Stimulated activated CD4-positive, alpha-beta T cell treated with anti-CD3 and anti-CD28 coated beads, TNF-alpha, amount 100 ng/mL, for 1 hour (primary cell): Measurements from ENCODE around the gene SMARCD3.

ENCODE experiments used
- DNase-seq, 3 donors: peaks; one replicate each; pipeline ENCODE4 v3.0.0-alpha.2; 2020; ENCODE audit warnings: low read depth in 3 of 3, low spot score in 1 of 3

SMARCD3 gene

DNA sequence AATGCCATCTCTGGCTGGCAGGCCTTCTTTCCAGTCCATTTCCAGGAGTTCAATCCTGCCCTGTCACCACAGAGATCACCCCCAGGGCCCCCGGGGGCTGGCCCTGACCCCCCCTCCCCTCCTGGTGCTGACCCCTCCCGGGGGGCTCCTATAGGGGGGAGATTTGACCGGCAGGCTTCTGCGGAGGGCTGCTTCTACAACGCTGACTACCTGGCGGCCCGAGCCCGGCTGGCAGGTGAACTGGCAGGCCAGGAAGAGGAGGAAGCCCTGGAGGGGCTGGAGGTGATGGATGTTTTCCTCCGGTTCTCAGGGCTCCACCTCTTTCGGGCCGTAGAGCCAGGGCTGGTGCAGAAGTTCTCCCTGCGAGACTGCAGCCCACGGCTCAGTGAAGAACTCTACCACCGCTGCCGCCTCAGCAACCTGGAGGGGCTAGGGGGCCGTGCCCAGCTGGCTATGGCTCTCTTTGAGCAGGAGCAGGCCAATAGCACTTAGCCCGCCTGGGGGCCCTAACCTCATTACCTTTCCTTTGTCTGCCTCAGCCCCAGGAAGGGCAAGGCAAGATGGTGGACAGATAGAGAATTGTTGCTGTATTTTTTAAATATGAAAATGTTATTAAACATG, 10.2 kb downstream of the SMARCD3 start:
- no peak for DNase-seq

GRCh38 chr7:151237244-151238189, 11.0 kb downstream of the SMARCD3 start:
- no peak for DNase-seq

- no peak for DNase-seq
These were observed 12.1 kb downstream of the SMARCD3 start for GRCh38 chr7:151236406-151236805.

DNA sequence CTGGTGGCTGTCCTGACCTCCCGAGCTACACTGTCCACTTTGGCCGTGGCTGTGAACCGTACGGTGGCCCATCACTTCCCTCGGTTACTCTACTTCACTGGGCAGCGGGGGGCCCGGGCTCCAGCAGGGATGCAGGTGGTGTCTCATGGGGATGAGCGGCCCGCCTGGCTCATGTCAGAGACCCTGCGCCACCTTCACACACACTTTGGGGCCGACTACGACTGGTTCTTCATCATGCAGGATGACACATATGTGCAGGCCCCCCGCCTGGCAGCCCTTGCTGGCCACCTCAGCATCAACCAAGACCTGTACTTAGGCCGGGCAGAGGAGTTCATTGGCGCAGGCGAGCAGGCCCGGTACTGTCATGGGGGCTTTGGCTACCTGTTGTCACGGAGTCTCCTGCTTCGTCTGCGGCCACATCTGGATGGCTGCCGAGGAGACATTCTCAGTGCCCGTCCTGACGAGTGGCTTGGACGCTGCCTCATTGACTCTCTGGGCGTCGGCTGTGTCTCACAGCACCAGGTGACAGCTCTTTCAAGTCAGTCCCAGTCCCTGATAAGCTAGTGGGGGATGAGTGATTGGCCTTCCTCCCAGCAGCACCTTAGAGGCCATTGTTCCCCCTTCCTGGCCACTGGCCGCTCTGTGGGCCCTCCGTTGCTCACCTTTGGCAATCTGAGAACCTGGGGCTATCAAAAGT, 13.3 kb downstream of the SMARCD3 start:
- no peak for DNase-seq

GRCh38 chr7:151233804-151234203, 14.7 kb downstream of the SMARCD3 start:
- DNase-seq = no peak

- peak; percentile 29 to 56 (median 34) for DNase-seq
These were observed 15.4 kb downstream of the SMARCD3 start for GRCh38 chr7:151232917-151233701.

- DNase-seq = peak; percentile 73 to 81 (median 75)
These were observed 16.2 kb downstream of the SMARCD3 start, which contains the start of gene CHPF2 for GRCh38 chr7:151232091-151232916. Gene CHPF2 (plus strand): TSS chr7:151232483. CDS start chr7:151234012, 1,529 bp downstream.

GRCh38 chr7:151231080-151231479, 17.4 kb downstream of the SMARCD3 start:
- DNase-seq = no peak

- DNase-seq = no peak
These were observed 19.2 kb downstream of the SMARCD3 start for GRCh38 chr7:151229249-151229648.

DNA sequence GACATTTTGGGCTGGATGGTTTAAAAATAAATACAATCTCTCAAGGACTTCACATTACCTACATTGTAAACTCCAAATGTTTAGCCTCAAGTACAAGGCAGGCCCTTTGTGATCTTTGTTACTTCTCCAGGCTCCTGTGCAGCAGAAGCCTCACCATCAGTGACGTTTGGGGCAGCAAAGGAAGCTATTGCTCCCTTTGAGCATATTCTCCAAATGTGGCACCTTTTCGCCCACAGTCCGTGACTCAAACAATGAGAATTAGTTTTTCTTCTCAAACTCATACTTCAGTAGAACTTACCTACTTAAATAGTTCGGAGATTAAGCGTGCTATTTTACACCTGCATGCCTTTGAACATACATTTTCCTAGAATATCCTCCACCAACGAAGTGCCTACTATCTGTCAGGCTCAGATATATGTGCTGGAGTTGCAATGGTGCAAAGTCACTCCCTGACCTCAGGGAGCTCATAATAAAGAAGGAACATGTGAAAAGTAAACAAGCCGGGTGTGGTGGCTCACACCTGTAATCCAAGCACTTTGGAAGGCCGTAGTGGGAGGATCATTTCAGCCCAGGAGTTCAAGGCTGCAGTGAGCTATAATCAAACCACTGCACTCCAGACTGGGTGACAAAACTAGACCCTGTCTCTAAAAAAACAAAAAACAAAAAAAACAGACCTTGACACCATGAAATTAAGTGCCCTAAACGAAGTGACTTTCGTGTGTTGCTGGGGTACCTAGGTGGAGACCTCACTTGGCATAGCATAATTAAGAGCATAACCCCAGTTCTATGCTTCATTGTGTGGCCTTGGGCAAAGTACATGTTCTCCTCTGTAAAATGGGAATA, 20.2 kb downstream of the SMARCD3 start:
- no peak for DNase-seq

GRCh38 chr7:151226875-151227782, 21.4 kb downstream of the SMARCD3 start, which contains the start of gene ABCF2:
Gene ABCF2 (minus strand): TSS chr7:151227205. CDS start chr7:151226458, 747 bp downstream.
- DNase-seq = peak; percentile 86 to 96 (median 92)

DNA sequence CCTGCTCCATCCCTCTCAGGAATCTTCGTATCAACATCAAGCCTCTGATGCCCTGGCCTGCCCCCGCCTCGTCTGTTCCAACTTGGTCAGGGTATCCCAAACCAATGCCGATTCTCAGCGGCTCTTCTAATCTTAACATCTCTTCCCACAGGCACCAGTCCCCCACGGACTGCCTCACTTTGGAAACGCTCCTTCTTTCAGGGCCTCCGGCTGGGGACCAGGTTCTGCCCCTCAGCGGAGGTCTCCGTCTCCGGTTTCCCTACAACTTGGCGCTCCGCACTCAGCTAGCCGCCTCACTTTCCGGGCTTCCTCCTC, 22.0 kb downstream of the SMARCD3 start:
- DNase-seq = no peak

GRCh38 chr7:151225948-151226510, 22.5 kb downstream of the SMARCD3 start:
- DNase-seq = no peak

GRCh38 chr7:151223728-151224127, 24.8 kb downstream of the SMARCD3 start:
- no peak for DNase-seq

GRCh38 chr7:151218170-151218569, 30.3 kb downstream of the SMARCD3 start:
- DNase-seq = no peak

DNA sequence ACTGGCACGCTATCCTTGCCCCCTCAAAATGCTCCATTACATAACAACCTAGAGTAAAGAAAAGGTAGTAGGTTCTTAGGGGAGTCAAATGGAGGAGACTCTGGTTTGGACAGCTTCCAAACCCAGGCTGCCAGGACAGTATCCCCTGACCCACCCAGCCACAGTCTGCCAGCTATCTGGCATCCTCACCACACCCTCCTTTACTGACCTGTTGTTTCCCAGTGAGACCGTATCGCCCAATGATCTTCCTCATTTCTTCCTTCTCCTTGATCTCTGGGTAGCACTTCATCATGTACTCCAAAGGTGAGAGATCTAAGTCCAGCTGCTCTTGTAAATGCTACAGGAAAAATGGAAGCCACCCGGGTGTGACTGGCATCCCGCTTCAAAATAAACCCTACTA, 33.1 kb downstream of the SMARCD3 start:
- no peak for DNase-seq

DNA sequence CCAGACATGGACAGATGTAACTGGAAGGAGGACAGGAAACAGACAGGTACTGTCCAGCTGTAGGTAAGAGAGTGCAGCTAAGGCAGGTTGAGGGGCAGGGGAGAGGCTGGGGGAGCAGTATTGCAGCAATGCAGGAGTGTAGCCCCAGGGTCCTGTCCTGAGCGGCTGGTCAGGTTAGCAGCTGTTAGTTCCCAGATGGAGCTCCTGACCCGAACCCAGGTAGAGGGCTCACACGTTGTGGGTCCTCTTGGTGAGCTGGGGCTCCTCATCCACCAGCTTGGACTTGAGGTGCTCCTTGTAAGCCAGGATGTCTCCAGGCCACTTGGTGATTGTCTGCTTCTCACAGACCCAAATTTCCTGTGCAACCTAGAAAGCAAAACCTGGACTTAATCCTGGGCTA, 34.7 kb downstream of the SMARCD3 start:
- DNase-seq = no peak

GRCh38 chr7:151212626-151213025, 35.9 kb downstream of the SMARCD3 start:
- DNase-seq = no peak
